Keratinocyte (primary cell): Measurements from ENCODE around the gene IRF1.

Experiments
- CTCF ChIP-seq, 3 experiments: IDR thresholded peaks in 1 of 3; conservative IDR thresholded peaks in 1 of 3; optimal IDR thresholded peaks in 1 of 3; 2 replicates in 2 of 3; 3 replicates in 1 of 3; pipeline versions ENCODE3 to v1.5.1; 2011; ENCODE audit warnings: low read length in 3 of 3, mild to moderate bottlenecking in 3 of 3, moderate library complexity in 2 of 3, control low read depth in 1 of 3, inconsistent platforms in 1 of 3; ENCODE audit not compliant: insufficient read depth in 2 of 3; ENCODE audit errors: extremely low read depth in 1 of 3
- EZH2 ChIP-seq: IDR thresholded peaks from one replicate; pipeline ENCODE4 v1.6.1; 2012; ENCODE audit warnings: inconsistent platforms, mild to moderate bottlenecking, low read length, moderate library complexity

DNA sequence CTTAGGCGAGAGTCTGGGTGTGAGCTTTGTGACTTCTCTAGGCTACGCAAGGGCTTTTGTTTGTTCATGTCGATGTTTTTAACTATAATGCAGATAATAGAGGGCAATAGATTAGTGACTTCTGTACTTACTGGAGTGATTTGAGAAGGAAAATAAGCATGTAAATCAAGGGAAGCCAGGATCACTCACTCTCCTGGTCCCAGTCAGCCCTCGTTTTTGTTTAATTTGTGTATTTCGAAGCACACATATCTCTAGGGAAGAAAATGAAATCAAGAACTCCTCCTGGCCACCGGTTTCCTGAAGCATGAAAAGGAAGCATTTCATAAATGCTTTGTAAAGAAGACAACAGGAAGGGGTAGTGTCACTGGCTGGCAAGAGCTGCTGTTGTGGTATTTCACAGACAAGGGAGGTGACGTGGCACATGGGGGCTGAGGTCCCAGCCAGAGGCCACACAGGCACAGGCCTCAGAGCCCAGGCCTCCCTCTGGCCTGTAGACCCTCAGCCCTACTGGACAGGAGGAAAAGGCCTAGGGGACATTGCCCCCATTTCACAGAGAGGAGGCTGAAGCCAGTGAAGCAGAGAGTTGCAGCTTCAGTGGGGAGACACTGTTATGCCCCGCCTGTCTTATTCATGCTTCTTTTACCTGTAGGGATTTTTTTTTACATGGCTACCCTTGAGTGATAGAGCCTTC lies 34.1 kb downstream of the IRF1 start:
- TF ChIP-seq CTCF (optimal IDR thresholded peaks at IDR 0.05 in 1 of 3, IDR thresholded peaks at IDR 0.05 in 1 of 3, conservative IDR thresholded peaks at IDR 0.05 in 1 of 3; ENCODE audit: extremely low read depth in 1 of 3, insufficient read depth in 2 of 3, low read length in 3 of 3) (no peak), EZH2 (no peak)
